Upper lobe of right lung (tissue), 1 donor: ENCODE data around the gene RAI14. TPM values are rescaled to one million over a fixed set of nuclear protein-coding genes. Genes with fewer than 3 reads are reported as not detected.

Source experiments
- ATAC-seq: fragments of 200-7000 bp; cut with Tn5 transposase; one replicate; pipeline ENCODE4 v1.9.1; 2020; ENCODE audit warnings: mild to moderate bottlenecking, moderate library complexity
- DNase-seq: peaks from one replicate; pipeline ENCODE4 v3.0.0-alpha.2; 2020
- H3K27ac ChIP-seq: fragments of 200-600 bp; one replicate; pipeline ENCODE4 v1.8.0; 2022
- H3K27me3 ChIP-seq: fragments of 200-600 bp; one replicate; pipeline ENCODE4 v1.8.0; 2022; ENCODE audit warnings: mild to moderate bottlenecking
- H3K36me3 ChIP-seq: fragments of 200-600 bp; one replicate; pipeline ENCODE4 v1.8.0; 2022
- H3K4me1 ChIP-seq: fragments of 200-600 bp; one replicate; pipeline ENCODE4 v1.8.0; 2022
- H3K4me3 ChIP-seq: fragments of 200-600 bp; one replicate; pipeline ENCODE4 v1.8.0; 2022; ENCODE audit warnings: mild to moderate bottlenecking
- H3K9me3 ChIP-seq: fragments of 200-600 bp; one replicate; pipeline ENCODE4 v1.8.0; 2022
- CTCF ChIP-seq: fragments of 200-600 bp; IDR thresholded peaks from one replicate; pipeline ENCODE4 v1.8.0; 2022; ENCODE audit warnings: antibody characterized with exemption
- intact Hi-C: fragments of 100-400 bp; cut with DNase I; formaldehyde crosslinking; loops from one replicate; pipeline ENCODE4 v1.11.0; 2022
- total RNA-seq: library from RNA; stranded (reverse); fragmentation: NEBNext Ultra II Directional; extraction: Animal tissue kit (Norgen Biotek cat#: 25700); gene quantifications from one replicate; pipeline ENCODE4 v1.2.1, GENCODE V29; 2021
- donor health status: DM: no; HTN: yes; CAD: no; lungs with severe emphysema.

The RAI14 gene
- total RNA-seq, 1 donor from 2014 or later, result 79.6 TPM

GRCh38 chr5:34715711-34716110 lies 59.6 kb downstream of the RAI14 start:
- intact Hi-C loops, result no loop called here
- ATAC-seq (no peak), DNase-seq (no peak)
- H3K4me3 ChIP-seq, result no peak overlapping the region
- no peaks in the 10 kb centered on the region for H3K36me3 ChIP-seq
- H3K9me3 ChIP-seq, result no peaks in the 10 kb centered on the region
- no peak for TF ChIP-seq CTCF
- H3K27me3 ChIP-seq, result no peaks in the 10 kb centered on the region
- H3K27ac ChIP-seq, result no peak overlapping the region
- peaks cover 7% of the 10 kb centered on the region for H3K4me1 ChIP-seq

- H3K27me3 ChIP-seq, result no peaks in the 10 kb centered on the region
- ATAC-seq (no peak), DNase-seq (no peak)
- H3K4me3 ChIP-seq, result no peak overlapping the region
- no peaks in the 10 kb centered on the region for H3K9me3 ChIP-seq
- peak overlapping the region; percentile 47 for H3K27ac ChIP-seq
- H3K4me1 ChIP-seq, result peaks cover 7% of the 10 kb centered on the region
- intact Hi-C loops, result no loop called here
- H3K36me3 ChIP-seq, result no peaks in the 10 kb centered on the region
- TF ChIP-seq CTCF, result no peak
Measured at GRCh38 chr5:34716986-34717385, 60.9 kb downstream of the RAI14 start.

- ATAC-seq (peak; percentile 87), DNase-seq (no peak)
- TF ChIP-seq CTCF, result no peak
- H3K27ac ChIP-seq, result peak overlapping the region; percentile 47
- H3K27me3 ChIP-seq, result no peaks in the 10 kb centered on the region
- no peaks in the 10 kb centered on the region for H3K36me3 ChIP-seq
- H3K9me3 ChIP-seq, result no peaks in the 10 kb centered on the region
- peaks cover 7% of the 10 kb centered on the region for H3K4me1 ChIP-seq
- H3K4me3 ChIP-seq, result no peak overlapping the region
- intact Hi-C loops, result no loop called here
Measured at GRCh38 chr5:34717426-34718327, 61.5 kb downstream of the RAI14 start.

GRCh38 chr5:34718516-34718915 lies 62.4 kb downstream of the RAI14 start:
- Histone ChIP-seq H3K4me3 (no peak overlapping the region), H3K27me3 (no peaks in the 10 kb centered on the region), H3K9me3 (no peaks in the 10 kb centered on the region), H3K36me3 (no peaks in the 10 kb centered on the region), H3K27ac (no peak overlapping the region), H3K4me1 (peaks cover 7% of the 10 kb centered on the region)
- intact Hi-C loops, result no loop called here
- no peak for DNase-seq
- no peak for TF ChIP-seq CTCF
- no peak for ATAC-seq

- H3K27me3 ChIP-seq, result no peaks in the 10 kb centered on the region
- no peak for ATAC-seq
- H3K36me3 ChIP-seq, result no peaks in the 10 kb centered on the region
- TF ChIP-seq CTCF, result no peak
- H3K4me1 ChIP-seq, result peaks cover 7% of the 10 kb centered on the region
- intact Hi-C loops, result no loop called here
- no peak overlapping the region for H3K27ac ChIP-seq
- no peaks in the 10 kb centered on the region for H3K9me3 ChIP-seq
- no peak for DNase-seq
- no peak overlapping the region for H3K4me3 ChIP-seq
Measured at GRCh38 chr5:34719029-34719428, 62.9 kb downstream of the RAI14 start.
